SK-N-SH (cell line): ENCODE measurements around the gene AGAP1. TPM values are rescaled to one million over a fixed set of nuclear protein-coding genes. Genes with fewer than 3 reads are reported as not detected.

Source experiments
- CTCF ChIA-PET: fragments of 300-600, 350-600 bp; formaldehyde crosslinking; extraction: SDS; loops from one replicate; lab custom pipeline; 2021; lab: Yijun Ruan, JAX
- POLR2A ChIA-PET: fragments of 350-600 bp; sonication (Branson Sonifier 250); formaldehyde crosslinking; extraction: SDS; loops from one replicate; lab custom pipeline; 2020; ENCODE audit warnings: antibody characterized with exemption, inconsistent platforms; lab: Yijun Ruan, JAX
- DNase-seq: peaks from one replicate; pipeline ENCODE4 v3.0.0; 2012
- H2AFZ ChIP-seq: fragments of 200-600 bp; sonication (generic); 2 replicates; pipeline ENCODE4 v1.8.1; 2016; ENCODE audit warnings: antibody characterized with exemption, mild to moderate bottlenecking, low read depth
- H3F3A ChIP-seq: fragments of 200-600 bp; sonication (generic); replicated peaks from 2 replicates; pipeline ENCODE3; 2016; ENCODE audit warnings: antibody characterized with exemption, mild to moderate bottlenecking; ENCODE audit not compliant: insufficient read depth
- H3K27ac ChIP-seq, 2 experiments: fragments of 200-500 bp in 1 of 2; fragments of 200-600 bp in 1 of 2; sonication (Bioruptor generic) in 1 of 2; sonication (generic), shearing (Covaris generic) in 1 of 2; 2 replicates each; pipeline versions ENCODE4 v1.5.1 to v1.6.1; 2014 to 2016; ENCODE audit warnings: low read depth in 2 of 2, inconsistent platforms in 1 of 2, low read length in 1 of 2, mild to moderate bottlenecking in 1 of 2, mixed read lengths in 1 of 2
- H3K27me3 ChIP-seq: fragments of 200-600 bp; sonication (generic), shearing (Covaris generic); 2 replicates; pipeline ENCODE4 v1.6.1; 2016; ENCODE audit warnings: mixed run types; ENCODE audit not compliant: insufficient read depth
- H3K36me3 ChIP-seq, 2 experiments: fragments of 200-500 bp in 1 of 2; fragments of 200-600 bp in 1 of 2; sonication (Bioruptor generic) in 1 of 2; sonication (generic) in 1 of 2; replicated peaks in 1 of 2; 2 replicates each; pipeline versions ENCODE3 to v1.5.1; 2014 to 2016; ENCODE audit warnings: low read length in 1 of 2, mild to moderate bottlenecking in 1 of 2; ENCODE audit not compliant: insufficient read depth in 2 of 2, control insufficient read depth in 1 of 2
- H3K4me1 ChIP-seq, 2 experiments: fragments of 200-500 bp in 1 of 2; fragments of 200-600 bp in 1 of 2; sonication (Bioruptor generic) in 1 of 2; sonication (generic), shearing (Covaris generic) in 1 of 2; 2 replicates each; pipeline versions ENCODE4 v1.5.1 to v1.6.1; 2014 to 2016; ENCODE audit warnings: low read depth in 1 of 2, low read length in 1 of 2, mixed run types in 1 of 2; ENCODE audit not compliant: insufficient read depth in 2 of 2, control insufficient read depth in 1 of 2
- H3K4me2 ChIP-seq: fragments of 200-600 bp; sonication (generic), shearing (Covaris generic); 2 replicates; pipeline ENCODE4 v1.6.1; 2017; ENCODE audit warnings: mixed run types
- H3K4me3 ChIP-seq, 2 experiments: fragments of 200-500 bp in 1 of 2; fragments of 200-600 bp in 1 of 2; sonication (Bioruptor generic) in 1 of 2; sonication (generic), shearing (Covaris generic) in 1 of 2; 2 replicates each; pipeline versions ENCODE4 v1.5.1 to v1.8.1; 2014 to 2016; ENCODE audit warnings: low read depth in 2 of 2, inconsistent platforms in 1 of 2, low read length in 1 of 2, mild to moderate bottlenecking in 1 of 2, mixed read lengths in 1 of 2, moderate library complexity in 1 of 2
- H3K79me2 ChIP-seq: fragments of 200-600 bp; sonication (generic); 2 replicates; pipeline ENCODE4 v1.8.1; 2017; ENCODE audit warnings: mild to moderate bottlenecking; ENCODE audit not compliant: insufficient read depth
- H3K9ac ChIP-seq: fragments of 200-600 bp; sonication (generic); 2 replicates; pipeline ENCODE4 v1.6.1; 2017; ENCODE audit warnings: mixed run types
- H3K9me2 ChIP-seq: fragments of 200-600 bp; sonication (generic); 2 replicates; pipeline ENCODE4 v1.6.1; 2017; ENCODE audit warnings: mixed run types
- H3K9me3 ChIP-seq: fragments of 200-600 bp; sonication (generic); 2 replicates; pipeline ENCODE4 v1.6.1; 2017; ENCODE audit warnings: mixed run types, mild to moderate bottlenecking, moderate library complexity
- H4K20me1 ChIP-seq: fragments of 200-600 bp; sonication (generic); 2 replicates; pipeline ENCODE4 v1.6.1; 2017; ENCODE audit warnings: mild to moderate bottlenecking, mixed run types; ENCODE audit not compliant: insufficient read depth
- EP300 ChIP-seq, 2 experiments: IDR thresholded peaks; 2 replicates each; pipeline versions ENCODE4 v1.4.0 to v1.6.1; 2012; ENCODE audit warnings: borderline replicate concordance in 1 of 2, low read depth in 1 of 2, low read length in 1 of 2
- FOSL2 ChIP-seq: IDR thresholded peaks from 2 replicates; pipeline ENCODE4 v1.4.0; 2012; ENCODE audit warnings: low read depth, mild to moderate bottlenecking, moderate library complexity, borderline replicate concordance
- FOXJ3 ChIP-seq: sonication (generic); formaldehyde crosslinking; IDR thresholded peaks from 2 replicates; pipeline ENCODE4 v1.5.1; 2020; ENCODE audit warnings: mild to moderate bottlenecking, missing genetic modification reagents
- FOXM1 ChIP-seq: IDR thresholded peaks from 2 replicates; pipeline ENCODE4 v1.4.0; 2012; ENCODE audit warnings: low read depth, mild to moderate bottlenecking
- GATA2 ChIP-seq: sonication (generic); formaldehyde crosslinking; IDR thresholded peaks from 2 replicates; pipeline ENCODE4 v1.5.0; 2020; ENCODE audit warnings: mild to moderate bottlenecking, missing genetic modification reagents
- JUND ChIP-seq: IDR thresholded peaks from 2 replicates; pipeline ENCODE4 v1.4.0; 2012
- MEF2A ChIP-seq: IDR thresholded peaks from 2 replicates; pipeline ENCODE4 v1.4.0; 2012; ENCODE audit warnings: low read depth, borderline replicate concordance
- NFIC ChIP-seq: IDR thresholded peaks from 2 replicates; pipeline ENCODE4 v1.4.0; 2012; ENCODE audit warnings: borderline replicate concordance
- RAD21 ChIP-seq: IDR thresholded peaks from 2 replicates; pipeline ENCODE4 v1.6.1; 2012; ENCODE audit warnings: mild to moderate bottlenecking, low read length
- RFX5 ChIP-seq: IDR thresholded peaks from 2 replicates; pipeline ENCODE4 v1.6.1; 2012; ENCODE audit warnings: mild to moderate bottlenecking, improper control_type of control experiment, low read length
- RXRA ChIP-seq: IDR thresholded peaks from 2 replicates; pipeline ENCODE4 v1.4.0; 2012; ENCODE audit warnings: low read depth, mild to moderate bottlenecking, borderline replicate concordance
- SIN3A ChIP-seq: IDR thresholded peaks from 2 replicates; pipeline ENCODE4 v1.6.1; 2012; ENCODE audit warnings: low read depth, mild to moderate bottlenecking, low read length, moderate library complexity, borderline replicate concordance
- SMC3 ChIP-seq: IDR thresholded peaks from 2 replicates; pipeline ENCODE4 v1.6.1; 2012; ENCODE audit warnings: low read depth, low read length, improper control_type of control experiment
- TAF1 ChIP-seq: IDR thresholded peaks from 2 replicates; pipeline ENCODE4 v1.6.1; 2012; ENCODE audit warnings: low read depth, mild to moderate bottlenecking, low read length, moderate library complexity, borderline replicate concordance
- TEAD4 ChIP-seq: IDR thresholded peaks from 2 replicates; pipeline ENCODE4 v1.4.0; 2012; ENCODE audit warnings: mild to moderate bottlenecking, borderline replicate concordance; ENCODE audit not compliant: insufficient read depth
- USF1 ChIP-seq: IDR thresholded peaks from 2 replicates; pipeline ENCODE4 v1.4.0; 2012; ENCODE audit warnings: low read depth, borderline replicate concordance
- WGBS: methylation state at CpG from one replicate; pipeline ENCODE4 v1.1.6; 2017; ENCODE audit warnings: low lambda C conversion rate; 5-methylcytosine and 5-hydroxymethylcytosine counted together
- polyA plus RNA-seq, 3 experiments: library from polyadenylated mRNA; depleted of rRNA; stranded (reverse); fragments of >200 nt; gene quantifications; 2 replicates each; pipeline ENCODE4 v1.2.3, GENCODE V29; 2012

AGAP1 gene
- polyA plus RNA-seq, 1 of the 3 experiments (the other 2 are of a cell fraction), result 8.8 TPM

DNA sequence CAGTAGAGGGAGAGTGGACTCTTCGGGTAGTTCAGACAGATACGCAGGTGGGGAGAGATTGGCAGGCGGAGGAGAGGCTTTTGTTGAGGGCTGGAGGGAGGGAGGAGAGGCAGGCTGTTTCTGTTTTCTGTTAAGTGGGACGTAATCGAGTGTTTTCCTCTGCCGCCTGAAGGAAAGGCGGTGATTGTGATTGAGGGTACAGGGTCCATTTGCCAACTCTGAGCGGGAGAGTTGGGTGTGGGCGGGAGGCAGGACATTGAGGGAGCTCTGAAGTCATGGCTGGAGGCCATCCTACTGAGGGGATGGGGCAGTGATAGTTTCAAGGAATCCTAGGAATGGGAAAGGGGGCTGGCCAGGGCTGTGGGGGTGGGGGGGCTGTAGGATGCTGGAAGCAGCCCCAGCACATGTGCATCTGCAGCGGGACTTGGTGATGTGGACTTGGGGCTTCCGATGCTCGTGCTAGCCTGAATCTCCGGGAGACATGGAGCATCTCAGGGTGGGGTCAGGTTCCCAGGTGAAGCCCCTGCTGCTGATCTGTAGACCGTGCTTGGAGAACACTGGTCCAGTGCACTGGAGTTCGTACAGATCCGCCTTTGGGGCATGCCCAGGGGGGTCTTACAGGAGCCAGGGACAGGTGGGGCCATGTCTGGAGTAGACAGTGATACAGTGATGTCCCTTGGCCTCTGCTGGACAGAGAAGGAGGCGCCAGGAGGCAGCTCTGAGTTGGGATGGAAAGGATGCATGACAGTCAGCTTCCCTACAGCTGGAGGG lies 167.5 kb downstream of the AGAP1 start:
- TF ChIP-seq SIN3A, result no peak
- peak; percentile 14; the same call in 1 of the 2 replicates for TF ChIP-seq RAD21
- TF ChIP-seq SMC3, result no peak
- TF ChIP-seq EP300 (IDR thresholded peaks at IDR 0.05; ENCODE audit: borderline replicate concordance in 1 of 2, low read depth in 1 of 2, low read length in 1 of 2), result peak in 1 of 2 experiments; percentile 75; a peak in 2 of 4 replicates
- TF ChIP-seq JUND, result no peak
- no peak for TF ChIP-seq TEAD4
- TF ChIP-seq RFX5, result no peak
- TF ChIP-seq FOXM1, result no peak
- no peaks in the 10 kb centered on the region for H3K9me3 ChIP-seq
- peaks cover 45% of the 10 kb centered on the region for H4K20me1 ChIP-seq
- no peaks in the 10 kb centered on the region for H3K9me2 ChIP-seq
- H3K27me3 ChIP-seq, result no peaks in the 10 kb centered on the region
- no peak overlapping the region; a peak in 1 of 4 replicates for H3K4me3 ChIP-seq
- peaks cover 22 to 49% of the 10 kb centered on the region in 2 experiments for H3K4me1 ChIP-seq
- no peaks in the 10 kb centered on the region for H3F3A ChIP-seq
- WGBS, result 62% methylated on average over 10 of the region's 17 CpGs
- H2AFZ ChIP-seq, result no peak overlapping the region
- H3K4me2 ChIP-seq, result 0 out of 2 replicates have a peak overlapping the region, but pooled peaks have one; percentile 68
- no peaks in the 10 kb centered on the region for H3K36me3 ChIP-seq
- H3K27ac ChIP-seq, result peak overlapping the region in 1 of 2 experiments; percentile 60; a peak in 2 of 4 replicates
- ChIA-PET POLR2A (interaction anchor here (1.1 to 1.3 kb wide), 4 partner anchors 22 to 65 kb away, joined by 3 to 6 read pairs (median 4); no protein-coding TSS in a partner anchor), CTCF (interaction anchor here (0.8 to 7.3 kb wide), 8 partner anchors 9 to 525 kb away, joined by 3 to 42 read pairs (median 4); no protein-coding TSS in a partner anchor)
- H3K79me2 ChIP-seq, result peaks cover 6% of the 10 kb centered on the region; the same call in 1 of the 2 replicates
- DNase-seq, result peak; percentile 59
- H3K9ac ChIP-seq, result no peak overlapping the region

DNA sequence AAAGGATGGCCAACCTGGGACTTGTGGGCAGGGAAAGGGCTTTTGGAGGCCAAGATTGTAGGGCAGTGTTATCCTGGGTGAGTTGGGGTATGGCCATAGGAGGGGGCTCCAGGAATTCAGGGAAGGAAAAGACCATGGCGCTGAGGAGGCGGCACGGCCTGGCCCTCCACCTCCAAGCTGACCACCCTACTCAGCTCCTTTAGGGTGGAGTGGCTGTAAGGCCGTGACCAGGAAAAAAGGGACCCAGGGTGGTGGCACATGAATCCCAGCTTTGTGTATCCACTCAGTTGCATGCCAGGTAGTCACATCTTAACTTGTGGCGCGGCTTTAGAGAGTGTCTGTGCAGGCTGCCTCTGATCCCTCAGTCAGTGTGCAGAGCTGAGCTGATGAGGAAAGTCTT lies 168.1 kb downstream of the AGAP1 start:
- TF ChIP-seq FOXJ3, result no peak
- TF ChIP-seq EP300 (IDR thresholded peaks at IDR 0.05; ENCODE audit: borderline replicate concordance in 1 of 2, low read depth in 1 of 2, low read length in 1 of 2), result no peak
- TF ChIP-seq TAF1, result no peak
- no peak for TF ChIP-seq NFIC
- no peak for TF ChIP-seq GATA2 (CRISPR knock-in tag)
- TF ChIP-seq RXRA, result no peak
- TF ChIP-seq USF1, result no peak
- no peak for TF ChIP-seq MEF2A
- TF ChIP-seq FOSL2, result no peak
- WGBS, result 100% methylated on average over 3 of the region's 6 CpGs
- Histone ChIP-seq H3K27ac (peak overlapping the region in 1 of 2 experiments; percentile 60; a peak in 2 of 4 replicates), H3K9me2 (no peaks in the 10 kb centered on the region), H3K4me1 (peaks cover 22 to 50% of the 10 kb centered on the region in 2 experiments), H3K4me2 (no peak overlapping the region), H3F3A (no peaks in the 10 kb centered on the region), H3K4me3 (no peak overlapping the region), H3K79me2 (peaks cover 6% of the 10 kb centered on the region; the same call in 1 of the 2 replicates), H3K9ac (no peak overlapping the region), H4K20me1 (peaks cover 48% of the 10 kb centered on the region), H3K36me3 (no peaks in the 10 kb centered on the region), H3K27me3 (no peaks in the 10 kb centered on the region), H2AFZ (no peak overlapping the region), H3K9me3 (no peaks in the 10 kb centered on the region)
- ChIA-PET CTCF (interaction anchor here (0.6 to 7.3 kb wide), 9 partner anchors 8 to 676 kb away, joined by 3 to 42 read pairs (median 3); no protein-coding TSS in a partner anchor), POLR2A (interaction anchor here (1.3 kb wide), 1 partner anchor 22 kb away, joined by 6 read pairs; no protein-coding TSS in a partner anchor)
- DNase-seq, result no peak
